Mucosa of descending colon (tissue), 3 donors: ENCODE measurements around the gene ANGPT4. TPM values are rescaled to one million over a fixed set of nuclear protein-coding genes. Genes with fewer than 3 reads are reported as not detected.

ENCODE experiments used
- ATAC-seq: fragments of 200-7000 bp; cut with Tn5 transposase; one replicate; pipeline ENCODE4 v1.9.1; 2020; ENCODE audit warnings: mild to moderate bottlenecking, moderate library complexity
- DNase-seq, 3 donors: peaks; one replicate each; pipeline ENCODE4 v3.0.0-alpha.2; 2020
- H3K36me3 ChIP-seq: fragments of 200-600 bp; one replicate; pipeline ENCODE4 v1.8.0; 2021; ENCODE audit warnings: low read depth, mild to moderate bottlenecking
- H3K4me1 ChIP-seq: fragments of 200-600 bp; one replicate; pipeline ENCODE4 v1.8.0; 2021; ENCODE audit warnings: low read depth, mild to moderate bottlenecking
- H3K4me3 ChIP-seq: fragments of 200-600 bp; one replicate; pipeline ENCODE4 v1.8.0; 2021; ENCODE audit warnings: mild to moderate bottlenecking
- H3K9me3 ChIP-seq: fragments of 200-600 bp; one replicate; pipeline ENCODE4 v1.8.0; 2021; ENCODE audit warnings: mild to moderate bottlenecking
- intact Hi-C, 2 donors: fragments of 100-400 bp; cut with DNase I in 1 of 2; cut with micrococcal nuclease in 1 of 2; formaldehyde crosslinking; loops; one replicate each; pipeline versions ENCODE4 v1.11.0 to v1.11.1; 2022; cut with DNase I, micrococcal nuclease
- total RNA-seq, 3 donors: library from RNA; stranded (reverse); fragmentation: NEBNext Ultra II Directional in 2 of 3; extraction: Animal tissue kit (Norgen Biotek cat#: 25700) in 2 of 3; gene quantifications; one replicate each; pipeline versions ENCODE4 v1.2.1 to v1.2.4, GENCODE V29; 2021 to 2023
- TF ChIP-seq, protein P1 (sequence below): fragments of 200-600 bp; IDR thresholded peaks from one replicate; pipeline ENCODE4 v1.8.0; 2022; ENCODE audit warnings: antibody characterized with exemption, mild to moderate bottlenecking
- donor health status: DM: no; HTN: no; CAD: no; lungs with moderate emphysema.
- donor health status: DM: no; HTN: no; CAD: no.
- donor health status: DM: no; HTN: yes; CAD: no.

ANGPT4 gene
- total RNA-seq, 3 donors from 2014 or later, result 0.05 TPM; not detected in 2

GRCh38 chr20:939606-940005, 23.5 kb upstream of the ANGPT4 start:
- no peaks in the 10 kb centered on the region for H3K4me1 ChIP-seq
- no peaks in the 10 kb centered on the region for H3K9me3 ChIP-seq
- no peak for DNase-seq
- TF ChIP-seq, protein P1, sequence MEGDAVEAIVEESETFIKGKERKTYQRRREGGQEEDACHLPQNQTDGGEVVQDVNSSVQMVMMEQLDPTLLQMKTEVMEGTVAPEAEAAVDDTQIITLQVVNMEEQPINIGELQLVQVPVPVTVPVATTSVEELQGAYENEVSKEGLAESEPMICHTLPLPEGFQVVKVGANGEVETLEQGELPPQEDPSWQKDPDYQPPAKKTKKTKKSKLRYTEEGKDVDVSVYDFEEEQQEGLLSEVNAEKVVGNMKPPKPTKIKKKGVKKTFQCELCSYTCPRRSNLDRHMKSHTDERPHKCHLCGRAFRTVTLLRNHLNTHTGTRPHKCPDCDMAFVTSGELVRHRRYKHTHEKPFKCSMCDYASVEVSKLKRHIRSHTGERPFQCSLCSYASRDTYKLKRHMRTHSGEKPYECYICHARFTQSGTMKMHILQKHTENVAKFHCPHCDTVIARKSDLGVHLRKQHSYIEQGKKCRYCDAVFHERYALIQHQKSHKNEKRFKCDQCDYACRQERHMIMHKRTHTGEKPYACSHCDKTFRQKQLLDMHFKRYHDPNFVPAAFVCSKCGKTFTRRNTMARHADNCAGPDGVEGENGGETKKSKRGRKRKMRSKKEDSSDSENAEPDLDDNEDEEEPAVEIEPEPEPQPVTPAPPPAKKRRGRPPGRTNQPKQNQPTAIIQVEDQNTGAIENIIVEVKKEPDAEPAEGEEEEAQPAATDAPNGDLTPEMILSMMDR, result no peak
- H3K4me3 ChIP-seq, result no peak overlapping the region
- H3K36me3 ChIP-seq, result no peaks in the 10 kb centered on the region
- intact Hi-C loops, result no loop called here
- no peak for ATAC-seq

- H3K36me3 ChIP-seq, result no peaks in the 10 kb centered on the region
- intact Hi-C loops, result no loop called here
- H3K4me1 ChIP-seq, result no peaks in the 10 kb centered on the region
- DNase-seq (no peak), ATAC-seq (no peak)
- TF ChIP-seq, protein P1, result no peak
- no peak overlapping the region for H3K4me3 ChIP-seq
- H3K9me3 ChIP-seq, result peaks cover 15% of the 10 kb centered on the region
Measured at GRCh38 chr20:934186-934840, 18.2 kb upstream of the ANGPT4 start.

DNA sequence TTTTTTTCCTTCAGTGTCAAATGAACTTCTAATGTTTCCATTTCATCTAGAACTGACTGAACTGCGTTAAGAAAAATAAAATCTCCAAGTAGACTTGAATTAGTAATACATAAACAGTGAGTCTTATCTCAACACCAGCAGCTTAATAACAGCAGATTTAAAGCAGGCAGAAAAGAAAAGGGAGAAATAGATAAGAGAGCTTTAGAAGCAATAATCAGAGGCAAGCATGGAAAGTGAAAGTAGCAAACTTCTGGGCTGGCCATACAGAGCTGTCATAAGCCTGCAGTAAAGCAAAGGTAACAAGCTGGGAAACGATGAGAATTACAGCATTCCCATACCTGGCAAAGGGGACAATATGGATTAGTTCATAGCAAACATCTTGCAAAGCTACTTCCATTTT, 16.9 kb upstream of the ANGPT4 start:
- peaks cover 15% of the 10 kb centered on the region for H3K9me3 ChIP-seq
- ATAC-seq (peak; percentile 36), DNase-seq (no peak)
- TF ChIP-seq, protein P1, result no peak
- H3K4me1 ChIP-seq, result no peaks in the 10 kb centered on the region
- intact Hi-C loops, result no loop called here
- no peaks in the 10 kb centered on the region for H3K36me3 ChIP-seq
- no peak overlapping the region for H3K4me3 ChIP-seq

DNA sequence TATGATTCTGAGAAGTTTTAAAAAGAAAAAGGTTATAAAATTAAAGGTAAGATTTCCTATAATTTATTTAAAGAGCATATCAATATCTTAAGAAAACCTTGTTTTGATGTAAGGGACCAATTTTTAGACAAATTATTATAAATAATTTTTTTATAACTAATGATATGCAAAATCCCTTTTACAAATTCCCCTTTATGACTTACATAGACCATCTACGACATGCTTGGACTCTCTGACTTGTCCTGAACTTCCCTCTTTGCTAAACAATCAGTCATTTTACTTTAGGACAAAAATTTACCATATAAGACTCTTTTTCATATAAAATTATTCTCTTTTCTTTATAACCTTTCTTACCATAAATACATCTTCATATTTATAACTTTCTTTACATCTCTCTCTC, 15.3 kb upstream of the ANGPT4 start:
- H3K4me1 ChIP-seq, result no peaks in the 10 kb centered on the region
- peaks cover 15% of the 10 kb centered on the region for H3K9me3 ChIP-seq
- intact Hi-C loops, result no loop called here
- no peaks in the 10 kb centered on the region for H3K36me3 ChIP-seq
- TF ChIP-seq, protein P1, result no peak
- no peak for DNase-seq
- no peak overlapping the region for H3K4me3 ChIP-seq
- no peak for ATAC-seq

DNA sequence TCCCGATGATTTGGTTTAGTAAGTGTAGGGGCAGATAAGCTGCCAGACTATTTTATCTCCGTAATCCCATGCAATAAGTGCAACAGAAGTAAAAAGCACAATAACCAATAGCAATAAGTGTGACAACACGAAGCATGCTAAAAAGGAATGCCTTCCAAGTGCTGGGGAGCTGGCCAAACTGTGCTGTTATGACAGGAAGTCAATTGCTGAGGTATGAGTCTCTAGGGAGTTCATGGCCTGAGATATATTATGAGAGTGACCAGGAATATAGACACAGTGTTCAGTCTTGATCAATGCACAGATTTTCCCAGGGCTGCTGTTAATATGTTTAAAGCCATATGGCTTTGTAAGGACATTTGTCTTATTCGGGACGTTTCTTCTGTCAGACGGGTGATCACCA, 10.5 kb upstream of the ANGPT4 start:
- intact Hi-C loops, result no loop called here
- DNase-seq, result no peak
- TF ChIP-seq, protein P1, result no peak
- H3K9me3 ChIP-seq, result peaks cover 8% of the 10 kb centered on the region
- H3K4me1 ChIP-seq, result no peaks in the 10 kb centered on the region
- no peak for ATAC-seq
- no peak overlapping the region for H3K4me3 ChIP-seq
- H3K36me3 ChIP-seq, result no peaks in the 10 kb centered on the region

GRCh38 chr20:925516-925915, 9.4 kb upstream of the ANGPT4 start:
- TF ChIP-seq, protein P1, result no peak
- intact Hi-C loops, result no loop called here
- DNase-seq, result no peak
- ATAC-seq, result no peak
- no peaks in the 10 kb centered on the region for H3K4me1 ChIP-seq
- H3K4me3 ChIP-seq, result no peak overlapping the region
- H3K9me3 ChIP-seq, result no peaks in the 10 kb centered on the region
- H3K36me3 ChIP-seq, result no peaks in the 10 kb centered on the region
